AG04450 (cell line): ENCODE data around the gene MBLAC1. TPM values are rescaled to one million over a fixed set of nuclear protein-coding genes. Genes with fewer than 3 reads are reported as not detected.

Experiments used
- CTCF ChIA-PET: fragments of 300-600, 350-600 bp; formaldehyde crosslinking; extraction: SDS; loops from one replicate; lab custom pipeline; 2022; ENCODE audit warnings: antibody characterized with exemption, inconsistent platforms; lab: Charles Lee
- POLR2A ChIA-PET: fragments of 350-600 bp; formaldehyde crosslinking; extraction: SDS; loops from one replicate; lab custom pipeline; 2021; ENCODE audit warnings: antibody characterized with exemption, inconsistent platforms; lab: Yijun Ruan, JAX
- DNase-seq: peaks from one replicate; pipeline ENCODE4 v3.0.0-alpha.2; 2011; ENCODE audit warnings: low read depth, low spot score
- H3K27ac ChIP-seq: one replicate; pipeline ENCODE4 v1.5.1; 2012; ENCODE audit warnings: low read depth, low read length, control low read depth
- H3K27me3 ChIP-seq: one replicate; pipeline ENCODE4 v1.6.0; 2012; ENCODE audit warnings: low read length; ENCODE audit not compliant: control insufficient read depth, insufficient read depth
- H3K4me3 ChIP-seq: 2 replicates; pipeline ENCODE4 v1.5.1; 2011; ENCODE audit warnings: mild to moderate bottlenecking, low read depth, low read length, control low read depth
- H3K9me3 ChIP-seq: 2 replicates; pipeline ENCODE4 v1.5.1; 2012; ENCODE audit warnings: low read length; ENCODE audit not compliant: control insufficient read depth, insufficient read depth
- polyA plus RNA-seq: library from polyadenylated mRNA; depleted of rRNA; stranded (reverse); fragments of >200 nt; gene quantifications from 2 replicates; pipeline ENCODE4 v1.2.3, GENCODE V29; 2011
- TF ChIP-seq, protein P1 (sequence below): IDR thresholded peaks from 2 replicates; pipeline ENCODE4 v1.5.1; 2011; ENCODE audit warnings: low read depth, low read length, control low read depth, inconsistent platforms

Gene MBLAC1
- polyA plus RNA-seq, 1 experiment: 0.55 TPM

DNA sequence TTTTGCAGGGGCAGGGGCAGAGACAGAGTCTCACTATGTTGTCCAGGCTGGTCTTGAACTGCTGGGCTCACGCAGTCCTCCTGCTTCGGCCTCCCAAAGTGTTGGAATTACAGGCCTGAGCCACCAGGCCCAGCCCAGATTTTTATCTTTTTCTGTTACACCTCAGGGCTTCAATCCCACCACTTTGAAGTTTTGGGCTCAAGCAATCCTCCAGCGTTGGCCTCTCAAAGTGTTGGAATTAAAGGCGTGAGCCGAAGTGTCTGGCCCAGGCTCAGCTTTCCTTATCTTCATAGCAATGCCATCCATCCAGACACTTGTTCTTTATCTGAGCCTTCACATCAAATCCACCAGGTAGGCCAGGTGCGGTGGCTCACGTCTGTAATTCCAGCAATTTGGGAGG is 11.7 kb upstream of the MBLAC1 start:
- no peak overlapping the region for H3K4me3 ChIP-seq
- TF ChIP-seq, protein P1, sequence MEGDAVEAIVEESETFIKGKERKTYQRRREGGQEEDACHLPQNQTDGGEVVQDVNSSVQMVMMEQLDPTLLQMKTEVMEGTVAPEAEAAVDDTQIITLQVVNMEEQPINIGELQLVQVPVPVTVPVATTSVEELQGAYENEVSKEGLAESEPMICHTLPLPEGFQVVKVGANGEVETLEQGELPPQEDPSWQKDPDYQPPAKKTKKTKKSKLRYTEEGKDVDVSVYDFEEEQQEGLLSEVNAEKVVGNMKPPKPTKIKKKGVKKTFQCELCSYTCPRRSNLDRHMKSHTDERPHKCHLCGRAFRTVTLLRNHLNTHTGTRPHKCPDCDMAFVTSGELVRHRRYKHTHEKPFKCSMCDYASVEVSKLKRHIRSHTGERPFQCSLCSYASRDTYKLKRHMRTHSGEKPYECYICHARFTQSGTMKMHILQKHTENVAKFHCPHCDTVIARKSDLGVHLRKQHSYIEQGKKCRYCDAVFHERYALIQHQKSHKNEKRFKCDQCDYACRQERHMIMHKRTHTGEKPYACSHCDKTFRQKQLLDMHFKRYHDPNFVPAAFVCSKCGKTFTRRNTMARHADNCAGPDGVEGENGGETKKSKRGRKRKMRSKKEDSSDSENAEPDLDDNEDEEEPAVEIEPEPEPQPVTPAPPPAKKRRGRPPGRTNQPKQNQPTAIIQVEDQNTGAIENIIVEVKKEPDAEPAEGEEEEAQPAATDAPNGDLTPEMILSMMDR: no peak
- no peak overlapping the region for H3K27ac ChIP-seq
- POLR2A ChIA-PET: interaction anchor here (0.7 kb wide), 1 partner anchor 33 kb away, joined by 8 read pairs; no protein-coding TSS in a partner anchor
- H3K27me3 ChIP-seq: no peaks in the 10 kb centered on the region
- CTCF ChIA-PET: no interaction called here
- no peak for DNase-seq
- H3K9me3 ChIP-seq: no peaks in the 10 kb centered on the region

GRCh38 chr7:100118388-100119071 is 8.2 kb upstream of the MBLAC1 start:
- TF ChIP-seq, protein P1: no peak
- DNase-seq: no peak
- Histone ChIP-seq H3K27ac (no peak overlapping the region), H3K4me3 (peak overlapping the region; percentile 98), H3K27me3 (no peaks in the 10 kb centered on the region), H3K9me3 (no peaks in the 10 kb centered on the region)
- POLR2A ChIA-PET: no interaction called here
- CTCF ChIA-PET: no interaction called here

DNA sequence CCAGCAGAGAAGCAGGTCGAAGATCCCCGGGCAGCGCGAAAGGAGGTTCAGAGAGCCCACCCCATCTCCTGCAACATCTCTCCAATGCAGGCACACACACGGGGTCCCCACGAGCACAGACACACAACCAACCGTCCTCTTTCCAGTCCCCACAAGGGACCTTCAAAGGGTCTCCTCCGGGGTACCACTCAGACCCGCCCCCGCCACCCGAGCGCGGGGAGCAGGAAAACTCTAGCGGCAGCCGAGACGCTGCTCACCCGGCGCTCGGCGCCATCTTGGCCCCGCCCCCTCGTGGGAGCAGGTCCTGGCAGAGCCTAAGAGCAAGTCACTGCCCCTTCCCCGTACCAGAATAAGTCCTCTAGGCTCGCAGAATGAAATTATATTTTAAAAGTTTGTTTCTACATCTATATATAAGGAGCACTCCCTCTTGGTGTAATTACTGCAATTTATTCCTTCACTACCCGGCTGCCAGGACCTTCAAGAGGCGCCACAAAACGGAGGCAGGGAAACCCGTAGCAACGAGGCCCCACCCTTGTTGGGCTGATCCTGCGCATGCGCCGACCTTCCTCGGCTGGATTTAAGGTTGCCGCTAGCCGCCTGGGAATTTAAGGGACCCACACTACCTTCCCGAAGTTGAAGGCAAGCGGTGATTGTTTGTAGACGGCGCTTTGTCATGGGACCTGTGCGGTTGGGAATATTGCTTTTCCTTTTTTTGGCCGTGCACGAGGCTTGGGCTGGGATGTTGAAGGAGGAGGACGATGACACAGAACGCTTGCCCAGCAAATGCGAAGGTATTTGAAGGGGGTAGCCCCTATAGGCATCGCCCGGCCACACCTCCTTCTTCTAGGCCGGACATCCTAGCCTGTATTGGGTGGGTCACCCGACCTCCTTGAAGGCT is 7.4 kb upstream of the MBLAC1 start, which contains the start of the genes CNPY4 and TAF6:
Gene CNPY4, plus strand, starts transcription at position 563 of the 898 bp plus-strand sequence. Its CDS starts 111 bp downstream, at position 674.
Gene TAF6, minus strand, starts transcription at position 287 of the 898 bp plus-strand sequence. CDS start 5,149 bp downstream, outside the sequence.
- Histone ChIP-seq H3K9me3 (no peaks in the 10 kb centered on the region), H3K4me3 (peak within 1 kb of the TSS; percentile 98), H3K27ac (peak within 1 kb of the TSS; percentile 74), H3K27me3 (no peaks in the 10 kb centered on the region)
- ChIA-PET CTCF (interaction anchor here (2.2 kb wide), 2 partner anchors 11 to 14 kb away, joined by 9 to 11 read pairs; no protein-coding TSS in a partner anchor), POLR2A (interaction anchor here (0.6 kb wide), 1 partner anchor 39 kb away, joined by 3 read pairs; the partner anchor contains the start of gene TRAPPC14)
- peak; percentile 91 for DNase-seq
- TF ChIP-seq, protein P1: no peak

DNA sequence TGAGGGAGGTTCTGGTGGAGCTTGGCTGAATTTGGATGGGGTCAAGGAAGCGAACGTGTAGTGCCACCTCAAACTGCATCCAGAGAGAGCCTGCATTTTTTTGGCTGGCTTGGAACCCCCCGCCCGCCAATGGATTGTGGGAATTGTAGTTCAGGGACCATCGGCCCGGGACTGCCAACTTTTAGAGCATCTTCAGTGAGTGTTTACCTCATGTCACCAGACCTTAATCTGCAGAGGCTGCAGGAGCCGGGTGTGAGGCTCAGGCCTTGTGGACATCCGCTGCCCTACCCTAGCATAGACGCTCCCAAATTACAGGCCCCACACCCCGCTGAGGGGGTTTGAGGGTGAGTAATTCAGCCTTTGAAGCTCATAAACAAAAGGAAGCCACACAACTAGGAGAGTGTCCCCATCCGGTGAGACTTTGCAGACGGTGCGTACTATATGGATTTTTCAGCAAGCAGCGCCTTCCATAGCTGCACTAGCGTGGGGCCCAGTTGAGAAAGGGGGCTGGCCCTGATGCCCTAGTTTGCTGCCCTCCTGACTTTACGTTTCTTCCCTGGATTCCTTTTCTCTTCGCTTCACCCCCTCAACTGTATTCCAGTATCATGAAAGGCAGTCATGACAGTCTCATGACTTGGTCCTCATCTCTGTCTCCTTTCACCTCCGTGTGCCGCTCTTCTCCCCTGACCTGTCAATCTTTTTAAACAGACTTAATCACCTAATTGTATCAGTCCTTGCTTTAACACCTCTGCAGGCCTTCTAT is 6.6 kb upstream of the MBLAC1 start:
- Histone ChIP-seq H3K4me3 (peak overlapping the region; percentile 98), H3K27me3 (no peaks in the 10 kb centered on the region), H3K9me3 (no peaks in the 10 kb centered on the region), H3K27ac (peak overlapping the region; percentile 74)
- no peak for DNase-seq
- TF ChIP-seq, protein P1: no peak
- ChIA-PET CTCF (interaction anchor here (0.5 to 2.2 kb wide), 3 partner anchors 10 to 65 kb away, joined by 4 to 11 read pairs (median 9); no protein-coding TSS in a partner anchor), POLR2A (interaction anchor here (0.6 kb wide), 1 partner anchor 39 kb away, joined by 3 read pairs; the partner anchor contains the start of gene TRAPPC14)
